IMR-90 (cell line): Measurements from ENCODE around the gene TIAM2. TPM values are rescaled to one million over a fixed set of nuclear protein-coding genes. Genes with fewer than 3 reads are reported as not detected.

Experiments used
- ATAC-seq: fragments of 200-7000 bp; cut with Tn5 transposase; 2 replicates; pipeline ENCODE4 v1.9.1; 2020; ENCODE audit warnings: low read depth, mild to moderate bottlenecking, moderate library complexity
- BruUV-seq: library from RNA; stranded (reverse); fragments of 400-500 nt; replicated peaks from 2 replicates; lab custom pipeline; 2021; lab: Mats Ljungman, UMichigan
- CTCF ChIA-PET: fragments of 300-600 bp; formaldehyde crosslinking; extraction: SDS; loops from one replicate; lab custom pipeline; 2021; ENCODE audit warnings: antibody characterized with exemption; lab: Yijun Ruan, JAX
- POLR2A ChIA-PET: fragments of 300-600 bp; sonication (Branson Sonifier 250); formaldehyde crosslinking; loops from one replicate; lab custom pipeline; 2022; ENCODE audit warnings: antibody characterized with exemption; ENCODE audit not compliant: unreplicated experiment; lab: Charles Lee
- DNase-seq: peaks from one replicate; pipeline ENCODE4 v3.0.0; 2013
- H2AFZ ChIP-seq: replicated peaks from 2 replicates; pipeline ENCODE3; 2013; ENCODE audit warnings: low read length, mild to moderate bottlenecking; ENCODE audit not compliant: poor library complexity
- H2AK5ac ChIP-seq: 2 replicates; pipeline ENCODE4 v1.6.1; 2013; ENCODE audit warnings: low read depth, low read length, inconsistent platforms
- H2AK9ac ChIP-seq: replicated peaks from 2 replicates; pipeline ENCODE3; 2013; ENCODE audit warnings: mild to moderate bottlenecking, low read depth, low read length, moderate library complexity; ENCODE audit not compliant: poor library complexity
- H2BK120ac ChIP-seq: 2 replicates; pipeline ENCODE4 v1.6.1; 2013; ENCODE audit warnings: low read depth, low read length, inconsistent platforms
- H2BK15ac ChIP-seq: 3 replicates; pipeline ENCODE4 v1.6.1; 2013; ENCODE audit warnings: low read depth, low read length, inconsistent platforms
- H2BK20ac ChIP-seq: 2 replicates; pipeline ENCODE4 v1.6.1; 2013; ENCODE audit warnings: low read depth, mild to moderate bottlenecking, inconsistent platforms, low read length, moderate library complexity
- H2BK5ac ChIP-seq: 2 replicates; pipeline ENCODE4 v1.6.1; 2013; ENCODE audit warnings: mild to moderate bottlenecking, low read depth, low read length, inconsistent platforms; ENCODE audit not compliant: poor library complexity, severe bottlenecking
- H3K14ac ChIP-seq: replicated peaks from 2 replicates; pipeline ENCODE4 v1.6.1; 2013; ENCODE audit warnings: low read depth, low read length, inconsistent platforms
- H3K18ac ChIP-seq: 2 replicates; pipeline ENCODE4 v1.6.1; 2013; ENCODE audit warnings: low read depth, low read length, control low read depth
- H3K23ac ChIP-seq: 2 replicates; pipeline ENCODE4 v1.6.1; 2013; ENCODE audit warnings: low read depth, low read length, inconsistent platforms
- H3K27ac ChIP-seq: 2 replicates; pipeline ENCODE4 v1.5.1; 2013; ENCODE audit warnings: mild to moderate bottlenecking, control low read depth, low read length; ENCODE audit not compliant: insufficient read depth
- H3K27me3 ChIP-seq: 2 replicates; pipeline ENCODE4 v1.6.1; 2013; ENCODE audit warnings: low read length; ENCODE audit not compliant: control insufficient read depth, insufficient read depth
- H3K36me3 ChIP-seq: 2 replicates; pipeline ENCODE4 v1.6.1; 2013; ENCODE audit warnings: low read length, mixed read lengths; ENCODE audit not compliant: control insufficient read depth, insufficient read depth
- H3K4ac ChIP-seq: 2 replicates; pipeline ENCODE4 v1.6.1; 2013; ENCODE audit warnings: low read depth, low read length, inconsistent platforms
- H3K4me1 ChIP-seq: 2 replicates; pipeline ENCODE4 v1.6.1; 2013; ENCODE audit warnings: low read length, mixed read lengths; ENCODE audit not compliant: control insufficient read depth, insufficient read depth
- H3K4me2 ChIP-seq: 2 replicates; pipeline ENCODE4 v1.6.1; 2013; ENCODE audit warnings: low read depth, mild to moderate bottlenecking, control low read depth, low read length, moderate library complexity
- H3K4me3 ChIP-seq: 2 replicates; pipeline ENCODE4 v1.5.1; 2013; ENCODE audit warnings: low read depth, mild to moderate bottlenecking, control low read depth, low read length, moderate library complexity; ENCODE audit not compliant: insufficient read depth
- H3K56ac ChIP-seq: 2 replicates; pipeline ENCODE4 v1.6.1; 2013; ENCODE audit warnings: low read length, inconsistent platforms; ENCODE audit not compliant: insufficient read depth; ENCODE audit errors: extremely low read depth
- H3K79me1 ChIP-seq, 2 experiments: 2 replicates each; pipeline ENCODE4 v1.6.1; 2013; ENCODE audit warnings: low read length in 2 of 2, inconsistent platforms in 1 of 2, low read depth in 1 of 2
- H3K9ac ChIP-seq: 2 replicates; pipeline ENCODE4 v1.6.1; 2013; ENCODE audit warnings: low read depth, low read length, control low read depth
- H3K9me1 ChIP-seq: 2 replicates; pipeline ENCODE4 v1.6.1; 2013; ENCODE audit warnings: low read length, inconsistent platforms; ENCODE audit not compliant: insufficient read depth
- H3K9me3 ChIP-seq: 2 replicates; pipeline ENCODE4 v1.6.1; 2013; ENCODE audit warnings: low read length; ENCODE audit not compliant: control insufficient read depth, insufficient read depth
- H4K20me1 ChIP-seq: 2 replicates; pipeline ENCODE4 v1.6.1; 2013; ENCODE audit warnings: low read length, inconsistent platforms; ENCODE audit not compliant: insufficient read depth
- H4K5ac ChIP-seq: 2 replicates; pipeline ENCODE4 v1.6.1; 2013; ENCODE audit warnings: mild to moderate bottlenecking, low read depth, low read length, control low read depth
- H4K8ac ChIP-seq, 2 experiments: 2 replicates each; pipeline ENCODE4 v1.6.1; 2013; ENCODE audit warnings: low read depth in 2 of 2, low read length in 2 of 2, control low read depth in 1 of 2, inconsistent platforms in 1 of 2
- H4K91ac ChIP-seq: 2 replicates; pipeline ENCODE4 v1.6.1; 2013; ENCODE audit warnings: low read depth, low read length, inconsistent platforms; ENCODE audit not compliant: insufficient read depth
- BHLHE40 ChIP-seq: fragments of 150-350 bp; IDR thresholded peaks from 2 replicates; pipeline ENCODE4 v1.6.1; 2016; ENCODE audit warnings: mild to moderate bottlenecking, low read depth, low read length
- CEBPB ChIP-seq: IDR thresholded peaks from 2 replicates; pipeline ENCODE4 v1.6.1; 2012; ENCODE audit warnings: low read depth, low read length, improper control_type of control experiment
- FOS ChIP-seq: fragments of 150-350 bp; IDR thresholded peaks from 2 replicates; pipeline ENCODE4 v1.6.1; 2016; ENCODE audit warnings: low read depth, low read length
- MAFK ChIP-seq: IDR thresholded peaks from 2 replicates; pipeline ENCODE4 v1.6.1; 2012; ENCODE audit warnings: low read depth, low read length, improper control_type of control experiment
- RCOR1 ChIP-seq: IDR thresholded peaks from 2 replicates; pipeline ENCODE4 v1.6.1; 2012; ENCODE audit warnings: mild to moderate bottlenecking, low read length, improper control_type of control experiment; ENCODE audit not compliant: insufficient replicate concordance
- RFX5 ChIP-seq: IDR thresholded peaks from 2 replicates; pipeline ENCODE4 v1.8.0; 2012; ENCODE audit warnings: low read depth, mild to moderate bottlenecking, low read length, moderate library complexity
- USF2 ChIP-seq: fragments of 150-350 bp; IDR thresholded peaks from 2 replicates; pipeline ENCODE4 v1.6.1; 2017; ENCODE audit warnings: mild to moderate bottlenecking, antibody characterized with exemption, low read length, low read depth
- WGBS, 2 experiments: methylation state at CpG; one replicate each; pipeline versions ENCODE4 v1.1.5 to v1.1.7; 2013; ENCODE audit warnings: missing lambda C conversion rate in 2 of 2; ENCODE audit not compliant: insufficient read length in 1 of 2; ENCODE audit errors: extremely low coverage in 2 of 2; 5-methylcytosine and 5-hydroxymethylcytosine counted together
- dilution Hi-C: fragments of 300-500 bp; cut with HindIII; formaldehyde crosslinking; loops from one replicate; pipeline ENCODE4 v1.14.3; 2018; ENCODE audit warnings: low sequenced_read_pairs; ENCODE audit not compliant: unreplicated experiment
- in situ Hi-C: fragments of 300-500 bp; cut with MboI; formaldehyde crosslinking; loops from 3 replicates; pipeline ENCODE4 v1.14.3; 2019; ENCODE audit warnings: low sequenced_read_pairs, inconsistent platforms, mixed read lengths
- intact Hi-C: fragments of 100-400 bp; cut with micrococcal nuclease; formaldehyde crosslinking; loops from 2 replicates; pipeline ENCODE4 v1.10.0; 2022
- polyA plus RNA-seq, 3 experiments: library from polyadenylated mRNA; depleted of rRNA; stranded (reverse); fragments of >200 nt; gene quantifications; 2 replicates each; pipeline ENCODE4 v1.2.3, GENCODE V29; 2012; ENCODE audit warnings: low replicate concordance in 1 of 3
- total RNA-seq: library from RNA; depleted of rRNA; stranded (reverse); fragments of >200 nt; gene quantifications from 2 replicates; pipeline ENCODE4 v1.2.3, GENCODE V29; 2012

TIAM2 gene
- total and polyA plus RNA-seq, 2 of the 4 experiments (the other 2 are of a cell fraction): 3.1 to 4.7 TPM

- Histone ChIP-seq H3K4me1 (peaks cover 12% of the 10 kb centered on the region), H2AFZ (no peak overlapping the region), H3K9me1 (peaks cover 5% of the 10 kb centered on the region; the same call in 1 of the 2 replicates), H2AK9ac (no peak overlapping the region), H3K18ac (no peak overlapping the region; the same call in 1 of the 2 replicates), H3K36me3 (no peaks in the 10 kb centered on the region), H3K4ac (no peak overlapping the region), H2AK5ac (peak overlapping the region; percentile 16; the same call in 1 of the 2 replicates), H3K27ac (no peak overlapping the region), H3K4me3 (no peak overlapping the region), H4K20me1 (no peaks in the 10 kb centered on the region), H4K8ac (peak overlapping the region in 1 of 2 experiments; percentile 26; a peak in 2 of 4 replicates), H2BK20ac (no peak overlapping the region), H4K5ac (no peak overlapping the region), H3K9me3 (peaks cover 2% of the 10 kb centered on the region; the same call in 1 of the 2 replicates), H4K91ac (no peak overlapping the region; the same call in 1 of the 2 replicates), H3K27me3 (no peaks in the 10 kb centered on the region), H2BK5ac (peak overlapping the region; percentile 25), H3K9ac (no peak overlapping the region), H3K23ac (no peak overlapping the region), H3K56ac (no peak overlapping the region), H3K4me2 (peak overlapping the region; percentile 53; the same call in 1 of the 2 replicates), H3K79me1 (no peaks in the 10 kb centered on the region), H2BK15ac (peak overlapping the region; percentile 22; the same call in 1 of the 3 replicates), H2BK120ac (peak overlapping the region; percentile 49; the same call in 1 of the 2 replicates), H3K14ac (peak overlapping the region; percentile 23; the same call in 1 of the 2 replicates)
- intact Hi-C loops (no loop called here), dilution Hi-C loops (no loop called here), in situ Hi-C loops (no loop called here)
- no peak for TF ChIP-seq MAFK
- TF ChIP-seq USF2: peak; percentile 22; the same call in 1 of the 2 replicates
- peak; percentile 90 for TF ChIP-seq CEBPB
- peak; percentile 86 for TF ChIP-seq FOS
- peak; percentile 12; the same call in 1 of the 2 replicates for TF ChIP-seq BHLHE40
- no peak for TF ChIP-seq RCOR1
- no peak for TF ChIP-seq RFX5
- CTCF ChIA-PET: interaction anchor here (0.6 to 1.5 kb wide), 3 partner anchors 11 to 325 kb away, joined by 3 read pairs; no protein-coding TSS in a partner anchor
- POLR2A ChIA-PET: no interaction called here
- peak; percentile 95 for DNase-seq
- WGBS, 2 experiments: no CpG with 5 or more reads among the region's 12 CpGs
- no TSS peak for BruUV-seq
- peak; percentile 91 for ATAC-seq
These were observed 228.7 kb downstream of the TIAM2 start for GRCh38 chr6:155223646-155224451.
